H1 (cell line): ENCODE measurements around the gene DIAPH1. TPM values are rescaled to one million over a fixed set of nuclear protein-coding genes. Genes with fewer than 3 reads are reported as not detected.

Experiments used
- BCL11A ChIP-seq, 2 experiments: IDR thresholded peaks; one replicate each; pipeline ENCODE4 v1.6.1; 2011; ENCODE audit warnings: low read depth in 2 of 2, low read length in 2 of 2, mild to moderate bottlenecking in 2 of 2
- CBX8 ChIP-seq: fragments of 300-800, 300-1000 bp; sonication (generic); IDR thresholded peaks from 2 replicates; pipeline ENCODE4 v1.7.1; 2016; ENCODE audit warnings: low read depth, low read length, borderline replicate concordance
- CHD1 ChIP-seq: IDR thresholded peaks from 2 replicates; pipeline ENCODE4 v1.6.1; 2012; ENCODE audit warnings: low read depth, low read length, improper control_type of control experiment
- CHD2 ChIP-seq: IDR thresholded peaks from 2 replicates; pipeline ENCODE4 v1.6.1; 2012; ENCODE audit warnings: low read length, improper control_type of control experiment
- CTBP2 ChIP-seq: IDR thresholded peaks from 2 replicates; pipeline ENCODE4 v1.7.0; 2011; ENCODE audit warnings: borderline replicate concordance, mild to moderate bottlenecking, moderate library complexity, mixed read lengths, low read length; ENCODE audit not compliant: insufficient read depth, insufficient read length
- E2F6 ChIP-seq: IDR thresholded peaks from 2 replicates; pipeline ENCODE4 v1.6.1; 2012; ENCODE audit warnings: inconsistent platforms
- FOSL1 ChIP-seq: IDR thresholded peaks from 2 replicates; pipeline ENCODE4 v1.6.1; 2011; ENCODE audit warnings: mild to moderate bottlenecking, low read depth, low read length, moderate library complexity; ENCODE audit not compliant: insufficient read depth
- GTF2F1 ChIP-seq: IDR thresholded peaks from 2 replicates; pipeline ENCODE4 v1.6.1; 2012; ENCODE audit warnings: low read depth, low read length, improper control_type of control experiment, borderline replicate concordance
- JUN ChIP-seq: IDR thresholded peaks from 2 replicates; pipeline ENCODE4 v1.6.1; 2011; ENCODE audit warnings: low read depth, mild to moderate bottlenecking, improper control_type of control experiment, low read length
- KDM1A ChIP-seq: fragments of 200-600, 300-600 bp; sonication (generic); IDR thresholded peaks from 2 replicates; pipeline ENCODE4 v1.7.1; 2016; ENCODE audit warnings: mild to moderate bottlenecking, low read length, borderline replicate concordance
- MAFK ChIP-seq: IDR thresholded peaks from 2 replicates; pipeline ENCODE4 v1.6.1; 2012; ENCODE audit warnings: low read depth, mild to moderate bottlenecking, improper control_type of control experiment, low read length
- NANOG ChIP-seq: IDR thresholded peaks from 2 replicates; pipeline ENCODE4 v1.6.1; 2011; ENCODE audit warnings: low read length, low read depth, mild to moderate bottlenecking, inconsistent platforms; ENCODE audit not compliant: insufficient read depth, poor library complexity, severe bottlenecking
- NRF1 ChIP-seq: IDR thresholded peaks from 2 replicates; pipeline ENCODE4 v1.6.1; 2011; ENCODE audit warnings: mild to moderate bottlenecking, low read depth, low read length, improper control_type of control experiment
- POU5F1 ChIP-seq: IDR thresholded peaks from 2 replicates; pipeline ENCODE4 v1.6.1; 2011; ENCODE audit warnings: low read depth, mild to moderate bottlenecking, low read length, moderate library complexity
- RAD21 ChIP-seq, 2 experiments: IDR thresholded peaks in 1 of 2; conservative IDR thresholded peaks in 1 of 2; 2 replicates each; pipeline ENCODE4 v1.6.1; 2011; ENCODE audit warnings: low read depth in 2 of 2, low read length in 2 of 2, improper control_type of control experiment in 1 of 2, inconsistent platforms in 1 of 2, mild to moderate bottlenecking in 1 of 2, moderate library complexity in 1 of 2
- RBBP5 ChIP-seq: IDR thresholded peaks from 2 replicates; pipeline ENCODE4 v1.7.1; 2012; ENCODE audit warnings: low read depth, mild to moderate bottlenecking, inconsistent platforms, low read length, moderate library complexity, borderline replicate concordance
- RFX5 ChIP-seq: IDR thresholded peaks from 2 replicates; pipeline ENCODE4 v1.6.1; 2011; ENCODE audit warnings: low read depth, low read length, improper control_type of control experiment, borderline replicate concordance
- RNF2 ChIP-seq: fragments of 200-900, 300-1000 bp; sonication (generic); IDR thresholded peaks from 2 replicates; pipeline ENCODE4 v1.7.1; 2016; ENCODE audit warnings: borderline replicate concordance, low read depth, mild to moderate bottlenecking, antibody characterized with exemption, low read length; ENCODE audit not compliant: poor library complexity, severe bottlenecking; ENCODE audit errors: missing control alignments
- SIN3A ChIP-seq, 2 experiments: IDR thresholded peaks in 1 of 2; conservative IDR thresholded peaks in 1 of 2; 2 replicates each; pipeline ENCODE4 v1.6.1; 2011 to 2012; ENCODE audit warnings: low read length in 2 of 2, improper control_type of control experiment in 1 of 2, low read depth in 1 of 2, mild to moderate bottlenecking in 1 of 2
- SP1 ChIP-seq: IDR thresholded peaks from 2 replicates; pipeline ENCODE4 v1.6.1; 2011; ENCODE audit warnings: low read depth, low read length
- SP4 ChIP-seq: IDR thresholded peaks from 2 replicates; pipeline ENCODE4 v1.6.1; 2012; ENCODE audit warnings: low read length, inconsistent platforms
- YY1 ChIP-seq: IDR thresholded peaks from 2 replicates; pipeline ENCODE4 v1.6.1; 2011; ENCODE audit warnings: low read depth, mild to moderate bottlenecking, low read length
- polyA plus RNA-seq, 7 experiments: library from polyadenylated mRNA; depleted of rRNA in 3 of 7; stranded (reverse) in 5 of 7; unstranded in 2 of 7; fragments of >200 nt in 5 of 7; fragments of 200-250 nt in 2 of 7; gene quantifications; 1 replicate in 5 of 7; 2 replicates in 1 of 7; 4 replicates in 1 of 7; pipeline versions ENCODE4 v1.2.1 to v1.2.3, GENCODE V29; 2011 to 2013; ENCODE audit warnings: missing spikeins in 2 of 7, mixed read lengths in 2 of 7
- total RNA-seq: library from RNA; stranded (reverse); fragmentation: NEBNext Ultra II Directional; extraction: Animal tissue kit (Norgen Biotek cat#: 25700); gene quantifications from 2 replicates; pipeline ENCODE4 v1.2.1, GENCODE V29; 2021
- TF ChIP-seq, protein P1 (sequence below): IDR thresholded peaks from 2 replicates; pipeline ENCODE4 v1.6.1; 2012; ENCODE audit warnings: inconsistent platforms

Gene DIAPH1
- total and polyA plus RNA-seq, 2 of the 8 experiments (the other 6 are each of a cell fraction or from before 2014, with no cell fraction given): 61.2 to 114 TPM

DNA sequence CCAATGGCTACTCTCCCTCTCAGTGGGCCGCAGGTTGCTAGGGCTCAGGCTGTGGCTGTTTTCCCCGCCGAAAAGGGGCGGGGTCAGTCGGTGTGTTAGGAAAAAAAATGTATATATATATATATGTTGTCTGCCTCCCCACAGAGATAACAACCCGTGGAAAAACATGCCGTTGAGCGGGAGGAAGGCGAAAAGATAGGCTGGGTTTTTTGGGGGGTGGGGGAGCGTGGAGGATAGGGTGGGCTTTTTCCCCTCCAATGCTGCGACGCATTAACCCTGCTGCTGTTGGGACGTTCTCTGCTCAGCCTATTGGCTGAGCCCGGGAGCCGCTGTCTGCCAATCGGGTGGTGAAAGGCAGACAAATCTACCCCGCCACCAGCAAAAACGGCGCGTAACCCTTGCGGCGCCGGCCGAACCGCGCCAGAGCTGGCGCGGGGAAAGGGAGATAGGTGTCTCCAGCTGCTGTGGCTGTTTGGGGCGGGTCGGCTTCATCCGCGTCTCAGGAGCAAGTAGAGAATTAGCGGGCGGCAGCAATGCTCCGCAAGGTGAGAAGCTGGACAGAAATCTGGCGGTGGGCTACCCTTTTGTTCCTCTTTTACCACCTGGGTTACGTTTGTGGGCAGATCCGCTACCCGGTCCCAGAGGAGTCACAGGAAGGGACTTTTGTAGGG is 134.0 kb downstream of the DIAPH1 start, which contains the start of gene PCDHGC4 (continued):
- TF ChIP-seq KDM1A (no peak), FOSL1 (no peak), GTF2F1 (no peak), E2F6 (0 out of 2 replicates have a peak, but pooled peaks have one; percentile 29), RNF2 (no peak), RBBP5 (no peak; the same call in 1 of the 2 replicates), SP1 (0 out of 2 replicates have a peak, but pooled peaks have one; percentile 41), BCL11A (IDR thresholded peaks at IDR 0.05; ENCODE audit: low read depth in 2 of 2, low read length in 2 of 2) (no peak), RFX5 (peak; percentile 63; the same call in 1 of the 2 replicates), CHD1 (no peak), CTBP2 (no peak), POU5F1 (no peak), MAFK (no peak), SIN3A (conservative IDR thresholded peaks at IDR 0.05 in 1 of 2, IDR thresholded peaks at IDR 0.05 in 1 of 2; ENCODE audit: low read depth in 1 of 2, low read length in 2 of 2) (peak; percentile 28 to 60; a peak in 1 of 4 replicates), YY1 (no peak), JUN (no peak), NRF1 (no peak), CBX8 (no peak), CHD2 (no peak), SP4 (no peak), NANOG (no peak), RAD21 (IDR thresholded peaks at IDR 0.05 in 1 of 2, conservative IDR thresholded peaks at IDR 0.05 in 1 of 2; ENCODE audit: low read depth in 2 of 2, low read length in 2 of 2) (peak in 1 of 2 experiments; percentile 10; a peak in 1 of 4 replicates)
- TF ChIP-seq, protein P1, sequence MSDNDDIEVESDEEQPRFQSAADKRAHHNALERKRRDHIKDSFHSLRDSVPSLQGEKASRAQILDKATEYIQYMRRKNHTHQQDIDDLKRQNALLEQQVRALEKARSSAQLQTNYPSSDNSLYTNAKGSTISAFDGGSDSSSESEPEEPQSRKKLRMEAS: no peak
